Testis (tissue), 3 donors: ENCODE measurements around the gene BBS1. TPM values are rescaled to one million over a fixed set of nuclear protein-coding genes. Genes with fewer than 3 reads are reported as not detected.

Experiments used
- DNase-seq: peaks from one replicate; pipeline ENCODE4 v3.0.0-alpha.2; 2019
- H3K27ac ChIP-seq, 2 donors: fragments of 200-600 bp; sonication (generic); one replicate each; pipeline ENCODE4 v1.5.1; 2019
- H3K27me3 ChIP-seq: fragments of 200-600 bp; sonication (generic); one replicate; pipeline ENCODE4 v1.5.1; 2019
- H3K36me3 ChIP-seq: fragments of 200-600 bp; sonication (generic); one replicate; pipeline ENCODE4 v1.5.1; 2017; ENCODE audit warnings: low read depth; ENCODE audit errors: missing control alignments
- H3K4me1 ChIP-seq: fragments of 200-600 bp; sonication (generic); one replicate; pipeline ENCODE4 v1.5.1; 2019
- H3K4me3 ChIP-seq, 2 donors: fragments of 200-600 bp; sonication (generic); one replicate each; pipeline ENCODE4 v1.5.1; 2017 to 2019
- H3K9me3 ChIP-seq: fragments of 200-600 bp; sonication (generic); one replicate; pipeline ENCODE4 v1.5.1; 2017
- CTCF ChIP-seq, 3 experiments: fragments of 450-650 bp in 2 of 3; fragments of 200-600 bp in 1 of 3; sonication (generic) in 1 of 3; IDR thresholded peaks; one replicate each; pipeline ENCODE4 v1.5.1; 2016 to 2019; ENCODE audit warnings: antibody characterized with exemption in 3 of 3, mild to moderate bottlenecking in 2 of 3, moderate library complexity in 1 of 3
- POLR2A ChIP-seq: fragments of 450-650 bp; IDR thresholded peaks from one replicate; pipeline ENCODE4 v1.6.1; 2017; ENCODE audit warnings: antibody characterized with exemption, mild to moderate bottlenecking, moderate library complexity
- WGBS, 2 donors: methylation state at CpG; one replicate each; pipeline ENCODE4 v1.1.5; 2018; 5-methylcytosine and 5-hydroxymethylcytosine counted together
- intact Hi-C: fragments of 100-400 bp; cut with DNase I; formaldehyde crosslinking; loops from one replicate; pipeline ENCODE4 v1.15.1; 2023; ENCODE audit warnings: low total_unique reads
- polyA plus RNA-seq: library from polyadenylated mRNA; stranded (reverse); fragments of 350-450 nt; fragmentation: Illumina TruSeq; extraction: RNeasy Lipid Tissue Mini Kit (QIAGEN cat#74804); gene quantifications from one replicate; pipeline ENCODE4 v1.2.3, GENCODE V29; 2014; ENCODE audit warnings: low read depth, low replicate concordance; ENCODE audit not compliant: insufficient read depth
- total RNA-seq, 2 donors: library from RNA; depleted of rRNA; stranded (reverse); fragments of >200 nt; gene quantifications; one replicate each; pipeline ENCODE4 v1.2.3, GENCODE V29; 2016

BBS1 gene
- total and polyA plus RNA-seq, 3 donors from 2014 or later, result 42.9 to 89.3 (median 86.1) TPM

- DNase-seq, result no peak
- TF ChIP-seq POLR2A (no peak), CTCF (IDR thresholded peaks at IDR 0.05) (no peak)
- Histone ChIP-seq H3K4me3 (no peak overlapping the region), H3K27me3 (no peaks in the 10 kb centered on the region), H3K4me1 (no peaks in the 10 kb centered on the region), H3K9me3 (no peaks in the 10 kb centered on the region), H3K36me3 (no peaks in the 10 kb centered on the region), H3K27ac (no peak overlapping the region)
- intact Hi-C loops, result no loop called here
- 91 to 94% methylated on average over 12 to 13 of the region's 13 CpGs for WGBS, 2 donors
These were observed 19.2 kb downstream of the BBS1 start for GRCh38 chr11:66529655-66530054.

- no peak overlapping the region for H3K27ac ChIP-seq
- 87 to 98% methylated on average over 5 to 10 of the region's 10 CpGs for WGBS, 2 donors
- no peak for DNase-seq
- no peaks in the 10 kb centered on the region for H3K27me3 ChIP-seq
- H3K9me3 ChIP-seq, result no peaks in the 10 kb centered on the region
- H3K4me1 ChIP-seq, result no peaks in the 10 kb centered on the region
- no peaks in the 10 kb centered on the region for H3K36me3 ChIP-seq
- no peak overlapping the region for H3K4me3 ChIP-seq
- intact Hi-C loops, result no loop called here
- TF ChIP-seq CTCF (IDR thresholded peaks at IDR 0.05), result no peak
- TF ChIP-seq POLR2A, result no peak
These were observed 20.7 kb downstream of the BBS1 start for GRCh38 chr11:66530927-66531709.

GRCh38 chr11:66531841-66532240, 21.4 kb downstream of the BBS1 start:
- no peaks in the 10 kb centered on the region for H3K36me3 ChIP-seq
- TF ChIP-seq POLR2A, result no peak
- no peak for TF ChIP-seq CTCF (IDR thresholded peaks at IDR 0.05)
- 91 to 96% methylated on average over 8 to 11 of the region's 11 CpGs for WGBS, 2 donors
- H3K27ac ChIP-seq, result no peak overlapping the region
- H3K4me1 ChIP-seq, result no peaks in the 10 kb centered on the region
- no peak overlapping the region for H3K4me3 ChIP-seq
- H3K27me3 ChIP-seq, result no peaks in the 10 kb centered on the region
- no peak for DNase-seq
- no peaks in the 10 kb centered on the region for H3K9me3 ChIP-seq
- intact Hi-C loops, result no loop called here

GRCh38 chr11:66532784-66533183, 22.3 kb downstream of the BBS1 start:
- no peak for TF ChIP-seq CTCF (IDR thresholded peaks at IDR 0.05)
- no peak for TF ChIP-seq POLR2A
- Histone ChIP-seq H3K4me3 (no peak overlapping the region), H3K27me3 (no peaks in the 10 kb centered on the region), H3K4me1 (no peaks in the 10 kb centered on the region), H3K9me3 (no peaks in the 10 kb centered on the region), H3K27ac (no peak overlapping the region), H3K36me3 (no peaks in the 10 kb centered on the region)
- 84 to 87% methylated on average over 6 of the region's 6 CpGs for WGBS, 2 donors
- intact Hi-C loops, result no loop called here
- DNase-seq, result no peak
